PC-9 (cell line): Measurements from ENCODE around the gene TBCD. TPM values are rescaled to one million over a fixed set of nuclear protein-coding genes. Genes with fewer than 3 reads are reported as not detected.

Source experiments
- BruUV-seq: library from RNA; stranded (reverse); fragments of 400-500 nt; replicated peaks from 2 replicates; lab custom pipeline; 2021; lab: Mats Ljungman, UMichigan
- CTCF ChIA-PET: fragments of 300-600 bp; sonication (Branson Sonifier 250); formaldehyde crosslinking; loops from one replicate; lab custom pipeline; 2022; ENCODE audit warnings: antibody characterized with exemption; lab: Charles Lee
- POLR2A ChIA-PET: fragments of 300-600 bp; sonication (Branson Sonifier 250); formaldehyde crosslinking; loops from one replicate; lab custom pipeline; 2022; ENCODE audit warnings: antibody characterized with exemption; ENCODE audit not compliant: unreplicated experiment; lab: Charles Lee
- DNase-seq, 2 experiments: peaks; one replicate each; pipeline versions ENCODE4 v3.0.0 to v3.0.0-alpha.2; 2015 to 2022; ENCODE audit warnings: mixed read lengths in 1 of 2
- H2AFZ ChIP-seq: fragments of 200-600 bp; sonication (generic); 2 replicates; pipeline ENCODE4 v1.8.1; 2017; ENCODE audit warnings: antibody characterized with exemption
- H3F3A ChIP-seq: fragments of 200-600 bp; sonication (generic); 2 replicates; pipeline ENCODE4 v1.8.1; 2017; ENCODE audit warnings: antibody characterized with exemption, mild to moderate bottlenecking, low read depth; ENCODE audit not compliant: insufficient read depth
- H3K27ac ChIP-seq: fragments of 200-600 bp; sonication (generic); 2 replicates; pipeline ENCODE4 v1.6.1; 2016; ENCODE audit warnings: mixed run types
- H3K27me3 ChIP-seq: fragments of 200-600 bp; sonication (generic); 2 replicates; pipeline ENCODE4 v1.6.1; 2016; ENCODE audit warnings: low read depth, mixed run types; ENCODE audit not compliant: insufficient read depth
- H3K36me3 ChIP-seq: fragments of 200-600 bp; sonication (generic); 2 replicates; pipeline ENCODE4 v1.6.1; 2016; ENCODE audit warnings: low read depth, mixed run types
- H3K4me1 ChIP-seq: fragments of 200-600 bp; sonication (generic); replicated peaks from 2 replicates; pipeline ENCODE4 v1.6.1; 2016; ENCODE audit warnings: mixed run types; ENCODE audit not compliant: insufficient read depth
- H3K4me2 ChIP-seq: fragments of 200-600 bp; sonication (generic); 2 replicates; pipeline ENCODE4 v1.6.1; 2017; ENCODE audit warnings: mixed run types
- H3K4me3 ChIP-seq: fragments of 200-600 bp; sonication (generic); 2 replicates; pipeline ENCODE4 v1.6.1; 2016; ENCODE audit warnings: mixed run types
- H3K79me2 ChIP-seq: fragments of 200-600 bp; sonication (generic); 2 replicates; pipeline ENCODE4 v1.6.1; 2017; ENCODE audit warnings: low read depth, mixed run types
- H3K9me2 ChIP-seq: fragments of 200-600 bp; sonication (generic); 2 replicates; pipeline ENCODE4 v1.8.1; 2017; ENCODE audit warnings: mild to moderate bottlenecking; ENCODE audit not compliant: insufficient read depth
- H3K9me3 ChIP-seq: fragments of 200-600 bp; sonication (generic); 2 replicates; pipeline ENCODE4 v1.8.1; 2016; ENCODE audit warnings: low read depth; ENCODE audit not compliant: insufficient read depth
- H4K20me1 ChIP-seq: fragments of 200-600 bp; sonication (generic); 2 replicates; pipeline ENCODE4 v1.8.1; 2017; ENCODE audit not compliant: insufficient read depth
- EZH2 ChIP-seq: fragments of 200-600 bp; sonication (generic); IDR thresholded peaks from 2 replicates; pipeline ENCODE4 v1.8.0; 2017; ENCODE audit warnings: antibody characterized with exemption, low read depth
- intact Hi-C: fragments of 100-400 bp; cut with micrococcal nuclease; formaldehyde crosslinking; loops from one replicate; pipeline ENCODE4 v1.10.0; 2022; ENCODE audit not compliant: unreplicated experiment
- total RNA-seq: library from RNA; stranded (reverse); gene quantifications from 2 replicates; pipeline ENCODE4 v1.2.3, GENCODE V29; 2021
- TF ChIP-seq, protein P1 (sequence below): fragments of 200-600 bp; sonication (generic); conservative IDR thresholded peaks from 2 replicates; pipeline ENCODE4 v1.6.1; 2017; ENCODE audit warnings: mixed run types, antibody characterized with exemption, mild to moderate bottlenecking, moderate library complexity

Gene TBCD
- total RNA-seq, 1 experiment from 2014 or later, result 115 TPM

GRCh38 chr17:82832411-82832810, 80.5 kb downstream of the TBCD start:
- Histone ChIP-seq H3K4me1 (peaks cover 9% of the 10 kb centered on the region), H3K27ac (no peak overlapping the region), H3F3A (peaks cover under 1% of the 10 kb centered on the region; the same call in 1 of the 2 replicates), H3K4me2 (no peak overlapping the region), H3K27me3 (no peaks in the 10 kb centered on the region), H2AFZ (no peak overlapping the region), H3K9me3 (no peaks in the 10 kb centered on the region), H3K79me2 (no peaks in the 10 kb centered on the region), H3K9me2 (no peaks in the 10 kb centered on the region), H3K36me3 (no peaks in the 10 kb centered on the region), H4K20me1 (no peaks in the 10 kb centered on the region), H3K4me3 (no peak overlapping the region)
- TF ChIP-seq EZH2, result no peak
- TF ChIP-seq, protein P1, sequence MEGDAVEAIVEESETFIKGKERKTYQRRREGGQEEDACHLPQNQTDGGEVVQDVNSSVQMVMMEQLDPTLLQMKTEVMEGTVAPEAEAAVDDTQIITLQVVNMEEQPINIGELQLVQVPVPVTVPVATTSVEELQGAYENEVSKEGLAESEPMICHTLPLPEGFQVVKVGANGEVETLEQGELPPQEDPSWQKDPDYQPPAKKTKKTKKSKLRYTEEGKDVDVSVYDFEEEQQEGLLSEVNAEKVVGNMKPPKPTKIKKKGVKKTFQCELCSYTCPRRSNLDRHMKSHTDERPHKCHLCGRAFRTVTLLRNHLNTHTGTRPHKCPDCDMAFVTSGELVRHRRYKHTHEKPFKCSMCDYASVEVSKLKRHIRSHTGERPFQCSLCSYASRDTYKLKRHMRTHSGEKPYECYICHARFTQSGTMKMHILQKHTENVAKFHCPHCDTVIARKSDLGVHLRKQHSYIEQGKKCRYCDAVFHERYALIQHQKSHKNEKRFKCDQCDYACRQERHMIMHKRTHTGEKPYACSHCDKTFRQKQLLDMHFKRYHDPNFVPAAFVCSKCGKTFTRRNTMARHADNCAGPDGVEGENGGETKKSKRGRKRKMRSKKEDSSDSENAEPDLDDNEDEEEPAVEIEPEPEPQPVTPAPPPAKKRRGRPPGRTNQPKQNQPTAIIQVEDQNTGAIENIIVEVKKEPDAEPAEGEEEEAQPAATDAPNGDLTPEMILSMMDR, result no peak
- ChIA-PET POLR2A (no interaction called here), CTCF (no interaction called here)
- no peak for DNase-seq
- BruUV-seq, result no TSS peak
- intact Hi-C loops, result no loop called here

DNA sequence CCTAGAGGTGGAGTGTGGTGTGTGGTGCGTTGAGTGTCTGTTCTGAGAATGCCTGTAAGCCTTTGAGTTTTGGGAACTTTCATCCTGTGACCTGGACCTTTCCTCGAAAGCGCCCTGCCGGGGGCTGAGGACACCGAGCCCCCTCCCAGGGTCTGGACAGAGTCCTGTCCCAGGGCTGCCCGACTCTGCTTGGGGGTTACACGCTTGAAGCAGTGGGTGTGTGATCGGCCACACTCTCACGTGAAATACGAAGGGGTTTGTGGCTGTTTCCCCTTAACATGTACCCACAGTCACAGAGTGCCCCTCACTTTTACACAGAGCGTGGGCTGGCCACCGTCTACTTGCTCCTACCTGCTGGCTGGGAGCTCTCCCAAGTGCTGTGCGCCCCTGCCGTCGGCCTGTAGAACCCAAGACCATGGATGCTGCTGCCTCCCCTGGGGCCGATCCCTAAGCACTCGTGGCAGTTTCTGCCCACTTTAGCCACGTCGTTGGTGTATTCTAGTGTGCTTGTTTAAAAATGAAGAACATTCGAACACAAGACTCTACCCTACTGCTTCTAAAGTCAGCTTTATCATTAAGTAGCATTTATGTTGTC, 81.1 kb downstream of the TBCD start:
- no peak for DNase-seq
- Histone ChIP-seq H3F3A (peaks cover 6% of the 10 kb centered on the region; the same call in 1 of the 2 replicates), H4K20me1 (no peaks in the 10 kb centered on the region), H3K9me2 (no peaks in the 10 kb centered on the region), H3K9me3 (no peaks in the 10 kb centered on the region), H3K27ac (no peak overlapping the region), H3K36me3 (no peaks in the 10 kb centered on the region), H3K4me2 (no peak overlapping the region), H3K27me3 (no peaks in the 10 kb centered on the region), H3K4me1 (peaks cover 14% of the 10 kb centered on the region), H3K79me2 (no peaks in the 10 kb centered on the region), H2AFZ (no peak overlapping the region), H3K4me3 (no peak overlapping the region)
- ChIA-PET POLR2A (no interaction called here), CTCF (no interaction called here)
- intact Hi-C loops, result no loop called here
- BruUV-seq, result no TSS peak
- TF ChIP-seq, protein P1, result no peak
- no peak for TF ChIP-seq EZH2

DNA sequence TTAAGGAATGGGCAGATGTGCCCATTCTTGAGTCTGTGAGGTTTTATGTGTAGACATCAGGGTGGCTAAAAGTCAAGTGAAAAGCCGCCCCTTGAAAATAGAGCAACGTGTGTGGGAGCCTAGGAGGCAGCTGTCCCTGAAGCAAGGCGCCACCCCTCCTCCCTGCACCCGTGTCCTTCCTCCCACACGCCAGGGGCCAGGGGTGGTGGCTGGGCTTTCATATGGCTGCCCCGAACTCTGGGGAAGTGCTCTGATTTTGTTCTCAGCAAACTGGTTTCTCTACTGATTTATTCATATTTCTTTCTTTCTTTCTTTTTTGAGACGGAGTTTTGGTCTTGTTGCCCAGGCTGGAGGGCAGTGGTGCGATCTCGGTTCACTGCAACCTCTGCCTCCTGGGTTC, 83.3 kb downstream of the TBCD start:
- Histone ChIP-seq H3K4me2 (no peak overlapping the region), H3K27ac (no peak overlapping the region), H3K79me2 (no peaks in the 10 kb centered on the region), H3F3A (peaks cover 20% of the 10 kb centered on the region; the same call in 1 of the 2 replicates), H3K4me1 (peaks cover 31% of the 10 kb centered on the region), H3K36me3 (no peaks in the 10 kb centered on the region), H3K9me2 (no peaks in the 10 kb centered on the region), H3K4me3 (no peak overlapping the region), H2AFZ (no peak overlapping the region), H3K9me3 (no peaks in the 10 kb centered on the region), H3K27me3 (no peaks in the 10 kb centered on the region), H4K20me1 (no peaks in the 10 kb centered on the region)
- intact Hi-C loops, result no loop called here
- POLR2A ChIA-PET, result no interaction called here
- CTCF ChIA-PET, result no interaction called here
- TF ChIP-seq EZH2, result no peak
- TF ChIP-seq, protein P1, result no peak
- BruUV-seq, result no TSS peak
- no peak for DNase-seq
